Measurements from ENCODE around the gene SOHLH2. TPM values are rescaled to one million over a fixed set of nuclear protein-coding genes. Genes with fewer than 3 reads are reported as not detected.

SOHLH2 gene
- total RNA-seq (2014; rRNA removed; shearing (Covaris generic)) = 2.4 and 2.7 TPM in 2 replicates

GRCh38 chr13:36214163-36214921, at the start of gene SOHLH2:
Gene SOHLH2 (minus strand): TSS chr13:36214556. CDS start chr13:36214526, 30 bp downstream.
- Histone ChIP-seq H3K9me3 (replicated peaks) (no peaks in the 10 kb centered on the region), H3K4me3 (no peak within 1 kb of the TSS), H3K27me3 (no peaks in the 10 kb centered on the region), H3K4me1 (peaks cover 8% of the 10 kb centered on the region), H3K27ac (no peak within 1 kb of the TSS), H3K36me3 (no peaks in the 10 kb centered on the region)
- no peak for DNase-seq

- no peaks in the 10 kb centered on the region for H3K27me3 ChIP-seq
- H3K4me1 ChIP-seq = no peaks in the 10 kb centered on the region
- H3K27ac ChIP-seq = no peak overlapping the region
- DNase-seq = no peak
- H3K4me3 ChIP-seq = no peak overlapping the region
- H3K9me3 ChIP-seq (replicated peaks) = no peaks in the 10 kb centered on the region
- H3K36me3 ChIP-seq = no peaks in the 10 kb centered on the region
These were observed 47.6 kb upstream of the SOHLH2 start for GRCh38 chr13:36261976-36262375.

- H3K9me3 ChIP-seq (replicated peaks) = no peaks in the 10 kb centered on the region
- H3K4me1 ChIP-seq = no peaks in the 10 kb centered on the region
- no peak overlapping the region for H3K4me3 ChIP-seq
- H3K27ac ChIP-seq = no peak overlapping the region
- H3K36me3 ChIP-seq = no peaks in the 10 kb centered on the region
- H3K27me3 ChIP-seq = no peaks in the 10 kb centered on the region
- DNase-seq = peak in 1 of 2 experiments; percentile 15
These were observed 46.7 kb upstream of the SOHLH2 start for GRCh38 chr13:36261011-36261410.

- no peaks in the 10 kb centered on the region for H3K27me3 ChIP-seq
- H3K4me3 ChIP-seq = no peak overlapping the region
- no peak overlapping the region for H3K27ac ChIP-seq
- no peaks in the 10 kb centered on the region for H3K9me3 ChIP-seq (replicated peaks)
- peak in 1 of 2 experiments; percentile 15 for DNase-seq
- H3K4me1 ChIP-seq = no peaks in the 10 kb centered on the region
- no peaks in the 10 kb centered on the region for H3K36me3 ChIP-seq
These were observed 45.2 kb upstream of the SOHLH2 start for GRCh38 chr13:36259361-36260137.

- Histone ChIP-seq H3K4me1 (no peaks in the 10 kb centered on the region), H3K27ac (no peak overlapping the region), H3K36me3 (no peaks in the 10 kb centered on the region), H3K9me3 (replicated peaks) (no peaks in the 10 kb centered on the region), H3K4me3 (no peak overlapping the region), H3K27me3 (no peaks in the 10 kb centered on the region)
- DNase-seq = no peak
These were observed 44.5 kb upstream of the SOHLH2 start for GRCh38 chr13:36258831-36259230.

GRCh38 chr13:36251526-36251925, 37.2 kb upstream of the SOHLH2 start:
- Histone ChIP-seq H3K27me3 (no peaks in the 10 kb centered on the region), H3K4me3 (no peak overlapping the region), H3K36me3 (no peaks in the 10 kb centered on the region), H3K9me3 (replicated peaks) (no peaks in the 10 kb centered on the region), H3K4me1 (no peaks in the 10 kb centered on the region), H3K27ac (no peak overlapping the region)
- no peak for DNase-seq

GRCh38 chr13:36251017-36251416, 36.7 kb upstream of the SOHLH2 start:
- DNase-seq = no peak
- Histone ChIP-seq H3K4me1 (no peaks in the 10 kb centered on the region), H3K36me3 (no peaks in the 10 kb centered on the region), H3K27ac (no peak overlapping the region), H3K9me3 (replicated peaks) (no peaks in the 10 kb centered on the region), H3K27me3 (no peaks in the 10 kb centered on the region), H3K4me3 (no peak overlapping the region)

GRCh38 chr13:36248700-36249099, 34.3 kb upstream of the SOHLH2 start:
- no peaks in the 10 kb centered on the region for H3K36me3 ChIP-seq
- DNase-seq = no peak
- no peak overlapping the region for H3K4me3 ChIP-seq
- H3K27me3 ChIP-seq = no peaks in the 10 kb centered on the region
- H3K9me3 ChIP-seq (replicated peaks) = no peaks in the 10 kb centered on the region
- peaks cover 8% of the 10 kb centered on the region for H3K4me1 ChIP-seq
- no peak overlapping the region for H3K27ac ChIP-seq

GRCh38 chr13:36244990-36245389, 30.6 kb upstream of the SOHLH2 start:
- no peak overlapping the region for H3K27ac ChIP-seq
- no peaks in the 10 kb centered on the region for H3K9me3 ChIP-seq (replicated peaks)
- no peak for DNase-seq

GRCh38 chr13:36244073-36244472, 29.7 kb upstream of the SOHLH2 start:
- Histone ChIP-seq H3K27me3 (no peaks in the 10 kb centered on the region), H3K27ac (no peak overlapping the region), H3K4me1 (peaks cover 8% of the 10 kb centered on the region), H3K4me3 (no peak overlapping the region), H3K36me3 (no peaks in the 10 kb centered on the region), H3K9me3 (replicated peaks) (no peaks in the 10 kb centered on the region)
- peak in 1 of 2 experiments; percentile 53 for DNase-seq

More at GRCh38 chr13:36244990-36245389, 30.6 kb upstream of the SOHLH2 start:
- Histone ChIP-seq H3K4me1 (peaks cover 8% of the 10 kb centered on the region), H3K36me3 (no peaks in the 10 kb centered on the region), H3K27me3 (no peaks in the 10 kb centered on the region), H3K4me3 (no peak overlapping the region)

- Histone ChIP-seq H3K9me3 (replicated peaks) (no peaks in the 10 kb centered on the region), H3K4me1 (peaks cover 8% of the 10 kb centered on the region), H3K4me3 (no peak overlapping the region), H3K27me3 (no peaks in the 10 kb centered on the region), H3K27ac (no peak overlapping the region), H3K36me3 (no peaks in the 10 kb centered on the region)
- DNase-seq = no peak
These were observed 28.4 kb upstream of the SOHLH2 start for GRCh38 chr13:36242761-36243160.

GRCh38 chr13:36231236-36231635, 16.9 kb upstream of the SOHLH2 start:
- Histone ChIP-seq H3K4me1 (no peaks in the 10 kb centered on the region), H3K4me3 (no peak overlapping the region), H3K36me3 (peaks cover 2% of the 10 kb centered on the region; the same call in 1 of the 2 replicates), H3K9me3 (replicated peaks) (0 out of 2 replicates have a peak, but pooled peaks cover 3% of the 10 kb centered on the region), H3K27ac (no peak overlapping the region), H3K27me3 (no peaks in the 10 kb centered on the region)
- no peak for DNase-seq

- Histone ChIP-seq H3K9me3 (replicated peaks) (peaks cover 16% of the 10 kb centered on the region), H3K27me3 (no peaks in the 10 kb centered on the region), H3K27ac (no peak overlapping the region), H3K4me1 (no peaks in the 10 kb centered on the region), H3K4me3 (no peak overlapping the region), H3K36me3 (no peaks in the 10 kb centered on the region)
- DNase-seq = no peak
These were observed 10.4 kb upstream of the SOHLH2 start for GRCh38 chr13:36224730-36225129.

GRCh38 chr13:36219883-36220282, 5.5 kb upstream of the SOHLH2 start:
- Histone ChIP-seq H3K4me1 (no peaks in the 10 kb centered on the region), H3K9me3 (replicated peaks) (peaks cover 9% of the 10 kb centered on the region; the same call in 1 of the 2 replicates), H3K36me3 (no peaks in the 10 kb centered on the region)

GRCh38 chr13:36217456-36217855, 3.1 kb upstream of the SOHLH2 start:
- no peaks in the 10 kb centered on the region for H3K36me3 ChIP-seq
- peaks cover 7% of the 10 kb centered on the region for H3K4me1 ChIP-seq
- H3K4me3 ChIP-seq = no peak overlapping the region
- no peaks in the 10 kb centered on the region for H3K27me3 ChIP-seq
- H3K27ac ChIP-seq = no peak overlapping the region
- H3K9me3 ChIP-seq (replicated peaks) = no peaks in the 10 kb centered on the region
- no peak for DNase-seq

More at GRCh38 chr13:36219883-36220282, 5.5 kb upstream of the SOHLH2 start:
- Histone ChIP-seq H3K27me3 (no peaks in the 10 kb centered on the region), H3K4me3 (no peak overlapping the region), H3K27ac (no peak overlapping the region)
- DNase-seq = no peak
